NCI-H2227 (cell line): ENCODE measurements around the gene GALK1.

Source experiments
- DNase-seq: peaks from one replicate; lab custom pipeline; 2025; ENCODE audit not compliant: unreplicated experiment; lab: John Stamatoyannopoulos, UW

The GALK1 gene

DNA sequence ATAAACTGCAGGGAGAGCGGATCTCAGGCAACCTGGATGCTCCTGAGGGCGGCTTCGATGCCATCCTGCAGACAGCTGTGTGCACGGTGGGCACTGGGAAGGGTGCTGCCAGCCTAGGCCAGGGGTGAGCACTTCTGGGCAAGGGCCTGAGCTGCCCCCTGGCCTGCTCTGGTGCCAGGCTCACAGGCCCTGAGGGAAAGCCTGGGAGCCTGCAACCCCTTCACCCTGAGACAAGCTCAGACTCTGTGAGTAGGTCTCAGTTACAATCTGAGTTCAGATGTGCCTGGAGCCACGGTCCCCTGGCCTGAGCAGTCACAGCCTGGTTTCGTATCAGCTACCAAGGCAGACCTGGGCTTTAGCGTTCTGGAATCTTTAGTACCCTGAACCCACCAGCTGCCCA, 35.6 kb downstream of the GALK1 start:
- DNase-seq: no peak

DNA sequence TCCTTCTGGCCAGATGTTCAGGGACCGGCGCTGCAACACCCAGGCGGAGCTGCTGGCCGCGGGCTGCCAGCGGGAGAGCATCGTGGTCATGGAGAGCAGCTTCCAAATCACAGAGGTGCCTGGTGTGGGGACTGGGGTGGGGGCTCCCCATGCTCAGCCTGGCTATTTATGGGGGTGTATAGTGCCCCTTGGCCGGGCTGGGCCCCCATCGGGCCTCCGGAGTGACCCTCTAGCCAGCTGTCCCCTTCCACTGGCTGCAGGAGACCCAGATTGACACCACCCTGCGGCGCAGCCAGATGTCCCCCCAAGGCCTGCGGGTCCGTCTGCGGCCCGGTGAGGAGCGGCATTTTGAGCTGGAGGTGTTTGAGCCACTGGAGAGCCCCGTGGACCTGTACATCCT, 37.6 kb downstream of the GALK1 start:
- DNase-seq: no peak

DNA sequence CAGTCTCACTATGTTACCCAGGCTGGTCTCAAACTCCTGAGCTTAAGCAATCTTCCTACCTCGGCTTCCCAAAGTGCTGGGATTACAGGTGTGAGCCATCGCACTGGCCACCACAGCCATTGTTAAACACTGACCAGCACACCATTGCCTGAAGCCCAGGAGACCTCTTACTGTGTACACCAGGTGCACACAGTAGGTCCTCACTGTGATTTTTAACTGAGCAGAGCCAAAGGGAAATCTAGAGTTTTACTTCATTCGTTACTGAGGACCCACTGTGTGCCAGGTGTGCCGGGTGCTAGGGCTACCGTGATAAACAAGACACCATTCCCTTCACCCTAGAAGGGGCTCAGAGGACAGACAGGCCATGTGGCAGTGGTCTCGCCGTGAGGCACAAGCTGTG, 39.5 kb downstream of the GALK1 start:
- no peak for DNase-seq

DNA sequence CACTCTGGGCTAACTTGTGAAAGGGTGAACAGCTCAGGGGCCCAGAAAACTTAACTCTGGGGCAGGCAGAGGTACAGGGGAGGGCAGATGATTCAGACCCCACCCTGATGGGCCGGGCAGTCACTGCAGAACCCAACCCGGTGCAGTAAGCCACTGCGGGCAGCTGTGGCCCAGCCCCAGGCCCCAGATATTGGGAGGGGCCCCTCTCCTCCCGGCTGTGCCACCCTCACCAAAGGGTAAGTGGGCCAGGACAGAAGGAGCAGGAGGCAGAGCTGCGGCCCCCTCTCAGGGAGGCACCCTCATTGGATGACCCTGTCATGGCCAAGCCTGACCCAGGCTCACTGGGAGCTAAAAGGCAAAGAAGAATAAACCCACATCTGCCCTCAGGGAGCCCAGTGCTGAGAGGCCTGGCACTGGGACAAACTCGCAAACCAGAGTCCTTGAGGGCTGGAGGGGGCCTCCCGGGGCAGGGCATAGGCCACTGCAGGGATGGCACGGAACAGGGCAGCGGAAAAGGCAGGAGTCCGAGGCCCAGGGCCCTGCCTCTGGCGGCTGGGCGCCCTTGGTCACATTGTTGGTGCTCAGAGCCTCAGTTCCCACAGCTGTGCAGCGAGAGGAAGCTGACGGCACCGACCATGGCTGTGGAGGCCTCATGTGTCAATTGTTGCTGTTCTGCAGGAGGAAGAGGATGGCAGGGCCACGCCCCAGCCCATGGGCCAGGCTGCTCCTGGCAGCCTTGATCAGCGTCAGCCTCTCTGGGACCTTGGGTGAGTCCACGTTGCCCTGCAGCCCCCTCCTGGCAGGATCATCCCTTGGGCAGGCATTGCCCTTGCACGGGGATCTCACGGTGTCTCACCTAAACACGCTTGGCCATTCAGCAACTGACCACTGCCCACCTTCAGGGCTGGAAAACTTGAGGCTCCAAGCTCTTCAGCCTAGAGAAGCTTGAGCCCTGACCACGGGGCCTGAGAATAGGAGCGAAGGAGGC, 40.7 kb downstream of the GALK1 start:
- no peak for DNase-seq

DNA sequence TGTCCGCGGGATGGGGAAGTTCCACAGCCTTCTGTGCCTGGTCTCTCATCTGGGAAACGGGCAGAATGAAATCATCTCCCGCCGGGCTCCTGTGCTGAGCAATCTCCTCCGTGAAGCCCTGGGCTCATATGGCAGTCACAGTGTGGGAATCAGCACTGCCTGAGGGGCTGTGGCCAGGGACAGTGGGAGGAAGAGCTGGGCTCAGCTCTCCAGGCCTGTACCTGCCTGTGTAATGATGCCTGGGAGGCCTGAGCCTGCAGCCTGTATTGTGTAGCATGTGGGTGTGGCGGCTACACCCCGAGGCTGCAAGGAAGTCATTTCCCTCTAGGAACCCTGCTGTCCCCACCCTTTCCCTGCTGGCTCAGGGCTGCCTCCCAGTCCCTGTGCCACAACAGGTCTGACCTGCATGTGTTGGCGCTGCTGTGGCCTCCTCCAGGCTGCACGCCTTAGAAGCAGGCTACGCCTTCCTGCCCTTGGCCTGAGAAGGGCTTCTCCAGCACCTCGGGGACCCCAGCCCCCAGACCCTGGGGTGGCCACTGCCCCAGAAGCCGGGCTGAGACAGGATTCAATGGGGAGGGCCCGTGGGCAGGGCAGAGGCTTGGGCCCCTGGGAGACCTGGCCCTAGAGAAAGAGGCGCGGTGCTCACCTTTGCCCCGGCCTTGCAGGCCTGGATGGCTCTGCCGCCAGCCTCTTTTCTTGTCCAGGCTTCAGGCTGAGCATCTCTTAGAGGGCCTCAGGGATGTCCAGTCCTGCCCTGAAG, 41.6 kb downstream of the GALK1 start:
- no peak for DNase-seq

DNA sequence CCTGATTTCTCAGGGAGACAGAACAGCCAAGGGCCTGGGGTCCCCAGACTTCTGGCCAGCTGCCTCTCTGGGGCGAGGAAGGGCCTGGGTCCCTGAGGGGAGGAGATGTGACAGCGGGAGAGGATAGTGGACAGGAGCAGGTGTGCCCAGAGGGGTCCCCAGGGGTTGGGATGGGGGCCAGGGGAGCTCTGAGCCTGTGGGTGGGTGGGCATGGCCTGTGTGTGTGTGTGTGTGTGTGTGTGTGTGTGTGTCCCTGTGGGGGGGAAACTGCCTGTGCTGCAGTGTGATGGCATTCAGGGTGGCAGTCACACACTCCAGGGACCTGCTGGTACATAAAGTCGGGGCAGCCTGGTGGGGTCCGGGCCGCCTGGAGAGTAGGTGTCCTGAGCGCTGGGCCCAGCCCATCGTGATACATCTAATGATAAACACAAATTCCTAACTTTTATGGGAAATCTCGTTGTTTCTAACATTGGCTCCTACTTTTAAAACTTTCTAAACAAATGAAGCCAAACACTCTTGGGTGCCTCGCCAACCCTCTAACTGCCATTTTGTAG, 42.4 kb downstream of the GALK1 start:
- no peak for DNase-seq

DNA sequence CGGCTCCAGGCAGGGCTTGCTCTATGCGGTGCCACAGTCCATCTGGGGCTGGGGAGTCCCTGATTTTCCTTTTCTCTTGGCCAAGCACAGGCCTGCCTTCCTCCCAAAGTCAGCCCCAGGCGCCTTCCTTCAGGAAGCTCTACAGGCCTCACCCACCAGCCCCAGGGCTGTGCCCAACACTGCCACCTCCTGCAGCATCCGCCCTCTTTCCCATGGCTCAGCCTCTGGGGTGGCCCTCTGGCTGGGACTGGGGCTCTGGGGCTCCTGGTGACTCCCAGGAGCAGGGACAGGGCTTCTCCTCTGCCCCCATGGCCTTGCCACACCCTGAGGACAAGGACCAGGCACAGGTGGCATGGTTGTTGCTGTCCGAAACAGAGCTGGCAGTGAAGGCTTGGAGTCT, 42.9 kb downstream of the GALK1 start:
- DNase-seq: no peak

DNA sequence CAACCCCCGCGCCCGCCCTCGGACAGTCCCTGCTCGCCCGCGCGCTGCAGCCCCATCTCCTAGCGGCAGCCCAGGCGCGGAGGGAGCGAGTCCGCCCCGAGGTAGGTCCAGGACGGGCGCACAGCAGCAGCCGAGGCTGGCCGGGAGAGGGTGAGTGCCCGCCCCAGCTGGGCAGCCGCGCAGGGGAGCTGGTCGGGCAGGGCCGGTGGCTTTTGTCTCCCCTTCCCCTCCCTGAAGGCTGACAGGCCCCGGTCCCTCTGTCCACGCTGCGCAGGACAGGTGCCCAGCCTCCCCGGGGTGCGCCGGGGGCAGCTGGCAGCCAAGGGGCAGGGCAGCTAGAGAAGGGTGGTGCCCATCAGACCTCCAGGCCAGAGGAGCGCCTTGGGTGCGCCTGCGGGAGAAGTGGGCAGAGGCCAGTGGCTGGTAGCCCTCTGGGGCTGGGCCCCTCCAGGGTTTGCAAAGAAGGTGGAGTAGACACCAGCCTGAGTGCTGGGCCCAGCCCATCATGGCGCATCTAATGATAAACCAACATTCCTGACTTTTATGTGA, 43.5 kb downstream of the GALK1 start:
- peak; percentile 68 for DNase-seq

DNA sequence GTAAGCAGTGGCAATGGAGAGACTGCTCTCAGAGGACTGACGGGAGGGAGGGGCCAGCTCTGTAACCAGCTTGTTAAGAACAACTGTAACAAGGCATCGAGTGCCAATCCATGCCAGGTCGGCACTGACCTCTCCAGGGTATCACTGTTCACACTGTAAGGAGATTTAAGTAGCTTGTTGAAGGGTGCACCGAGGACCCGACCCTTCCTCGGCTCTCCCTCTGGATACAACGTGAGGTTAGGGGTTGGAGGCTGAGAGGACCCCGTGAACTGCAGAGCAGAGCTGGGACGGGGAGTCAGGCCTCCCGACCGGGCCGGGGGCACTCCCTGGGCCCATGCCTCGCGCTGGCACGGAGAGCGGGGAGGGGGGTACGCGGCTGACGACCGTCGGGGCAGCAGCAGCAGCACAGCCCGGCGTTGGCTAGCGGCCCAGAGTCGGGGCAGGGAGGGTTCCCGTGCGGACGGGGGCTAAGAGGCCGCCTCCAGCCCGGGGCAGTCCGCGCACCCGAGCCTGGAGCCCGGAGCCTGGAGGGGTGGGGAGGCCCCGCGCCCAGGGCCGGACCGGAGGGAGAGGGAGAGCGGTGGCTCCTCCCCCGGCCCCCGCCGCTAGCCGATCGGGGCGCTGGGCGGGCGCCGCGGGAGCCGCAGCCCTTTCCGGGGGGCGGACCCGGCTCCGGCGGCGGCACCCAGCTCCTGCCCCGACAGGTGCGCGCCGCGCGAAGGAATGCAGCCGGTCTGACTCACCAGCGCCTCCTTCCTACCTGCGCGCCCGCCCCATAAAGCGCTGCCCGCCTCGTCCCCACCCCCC, 44.1 kb downstream of the GALK1 start, which contains the start of gene ITGB4:
TSS of gene ITGB4 (plus strand) at position 804 of the 807 bp plus-strand sequence. CDS start 3,245 bp downstream, outside the sequence.
- DNase-seq: peak; percentile 68

DNA sequence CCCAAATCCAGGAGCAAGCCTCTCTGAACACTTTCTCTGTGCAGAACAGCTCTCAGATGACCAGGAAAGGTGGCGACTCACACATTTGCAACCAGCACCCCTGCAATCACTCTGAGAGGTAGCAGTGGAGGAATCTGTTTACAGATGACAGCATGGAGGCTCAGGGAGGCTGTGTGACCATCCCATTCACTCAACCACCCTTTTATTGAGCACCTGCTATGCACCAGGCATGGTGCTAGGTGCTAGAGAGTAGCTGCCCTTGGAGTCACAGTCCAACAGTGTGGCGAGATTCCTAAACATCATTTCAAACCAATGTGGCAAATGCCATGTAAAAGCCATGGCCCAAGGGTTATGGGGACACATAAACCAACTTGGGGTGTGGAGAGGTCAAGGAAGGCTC, 45.3 kb downstream of the GALK1 start:
- no peak for DNase-seq

DNA sequence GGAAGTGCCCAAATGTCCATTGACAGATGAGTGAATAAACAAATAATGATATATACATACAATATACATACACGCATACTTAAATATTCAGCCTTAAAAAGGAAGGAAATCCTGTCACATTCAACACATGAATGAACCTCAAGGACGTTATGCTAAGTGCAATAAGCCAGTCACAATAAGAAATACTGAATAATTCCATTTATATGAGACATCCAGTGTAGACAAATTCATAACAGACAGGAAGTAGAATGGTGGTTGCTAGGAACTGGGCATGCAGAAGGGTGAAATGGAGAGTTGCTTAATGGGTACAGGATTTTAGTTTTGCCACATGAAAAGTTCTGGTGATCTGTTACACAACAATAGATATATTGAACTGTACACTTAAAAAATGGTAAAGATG, 52.5 kb downstream of the GALK1 start:
- DNase-seq: no peak
